HG03521 (cell line): ENCODE measurements around the gene ZNF573.
"Not testable (repeated sequence)": the region's sequence is repeated elsewhere in the genome, so short reads cannot be mapped to it uniquely, and the experiment has no call there.

ENCODE experiments used
- ATAC-seq: cut with Tn5 transposase; IDR thresholded peaks from one replicate; pipeline ENCODE4 v1.9.1; 2021; ENCODE audit warnings: mild to moderate bottlenecking, moderate library complexity; ENCODE audit not compliant: unreplicated experiment

Gene ZNF573

DNA sequence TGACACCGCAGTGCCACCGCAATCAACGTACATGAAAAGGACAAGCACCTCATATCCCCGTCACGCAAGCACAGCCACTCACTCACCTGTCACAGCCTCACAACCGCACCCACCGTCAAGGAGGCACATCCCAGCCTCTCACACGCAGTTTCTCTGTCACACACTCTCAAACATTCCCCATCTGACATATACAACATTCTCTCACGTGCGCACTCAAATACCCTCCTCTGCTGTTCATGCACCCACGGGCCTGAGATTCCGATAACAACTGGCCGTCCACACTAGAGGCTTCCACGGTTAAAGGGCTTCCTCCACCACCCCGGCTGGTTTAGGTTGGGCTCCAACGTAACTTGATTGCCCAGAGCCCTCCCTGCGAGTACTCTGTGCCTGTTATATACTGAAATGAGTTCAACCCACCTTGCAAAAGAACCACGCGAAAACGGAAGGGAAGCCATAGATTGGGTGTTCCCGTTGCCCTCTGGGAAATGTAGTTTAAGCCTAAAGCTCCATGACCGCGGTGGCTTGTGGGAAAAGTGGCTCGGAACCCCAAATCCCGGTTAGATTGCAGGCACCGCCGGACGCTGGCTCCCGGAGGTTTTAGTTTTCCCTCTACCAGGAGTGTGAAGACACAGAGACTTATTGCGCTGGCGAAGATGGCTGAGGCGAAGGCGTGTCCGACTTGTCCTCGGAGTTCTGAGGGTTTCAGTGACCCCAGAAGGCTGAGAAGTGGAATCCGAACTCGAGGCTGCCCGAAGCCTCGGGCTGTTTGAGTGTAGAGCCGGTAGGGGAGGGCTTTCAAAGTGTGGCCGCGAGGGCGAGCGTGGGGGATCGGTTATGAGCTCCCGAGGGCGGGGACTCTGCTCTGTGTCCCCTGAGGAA is at the start of gene ZNF573:
Gene ZNF573, minus strand, starts transcription at position 460 of the 879 bp plus-strand sequence. CDS start 5,857 bp downstream, outside the sequence.
- peak; percentile 64 for ATAC-seq

DNA sequence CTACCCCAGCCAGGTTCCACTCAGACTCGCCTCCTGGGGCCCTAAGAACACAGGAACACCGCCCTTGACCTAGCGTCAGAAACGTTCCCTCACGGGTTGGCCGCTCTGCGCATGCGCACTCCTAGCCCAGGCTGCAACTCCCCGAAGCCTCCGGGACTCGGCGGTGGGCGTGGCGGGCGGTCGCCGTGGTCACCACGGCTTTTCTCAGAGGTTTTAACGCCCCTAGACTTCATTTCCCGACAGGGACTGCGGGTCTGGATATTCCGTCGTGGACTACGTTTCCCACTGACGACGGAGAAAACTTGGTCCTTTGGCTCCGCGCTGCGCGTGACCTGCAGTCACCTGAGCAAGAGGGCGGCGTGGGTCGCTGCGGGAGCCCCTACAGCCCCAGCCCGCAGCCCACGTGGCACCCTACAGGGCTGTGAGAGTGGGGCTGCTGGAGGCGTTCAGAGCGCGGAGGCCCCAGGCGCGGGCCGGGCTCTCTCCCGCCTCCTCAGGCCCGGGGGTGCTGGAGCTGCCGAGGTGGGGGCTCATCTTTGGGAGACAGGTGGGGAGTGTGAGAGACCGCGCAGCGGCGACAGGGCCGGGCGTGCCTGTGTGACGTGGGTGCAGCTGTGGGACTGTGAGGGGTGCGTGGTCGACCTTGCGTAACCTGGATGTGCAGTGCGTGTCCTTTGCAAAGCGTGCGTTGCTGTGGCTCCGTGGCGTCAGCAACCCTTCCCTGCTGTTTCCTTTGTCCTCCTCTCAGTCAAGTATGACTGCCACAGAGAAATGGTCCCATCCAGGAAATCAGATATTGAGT is 38.0 kb upstream of the ZNF573 start:
- ATAC-seq: no peak

DNA sequence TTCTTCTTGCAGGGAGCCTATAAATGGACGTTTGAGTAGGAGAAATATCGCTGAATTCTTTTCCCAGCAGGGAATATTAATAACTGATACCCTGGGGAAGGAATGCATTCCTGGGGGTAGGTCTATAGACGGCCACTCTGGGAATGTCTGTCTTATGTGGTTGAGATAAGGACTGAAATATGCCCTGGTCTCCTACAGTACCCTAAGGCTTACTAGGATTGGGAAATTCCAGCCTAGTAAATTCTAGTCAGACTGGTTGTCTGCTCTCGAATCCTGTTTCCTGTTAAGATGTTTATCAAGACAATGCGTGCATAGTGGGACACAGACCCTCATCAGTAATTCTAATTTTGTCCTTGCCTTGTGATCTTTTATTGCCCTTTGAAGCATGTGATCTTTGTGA is 36.2 kb upstream of the ZNF573 start:
- not testable (repeated sequence) for ATAC-seq

DNA sequence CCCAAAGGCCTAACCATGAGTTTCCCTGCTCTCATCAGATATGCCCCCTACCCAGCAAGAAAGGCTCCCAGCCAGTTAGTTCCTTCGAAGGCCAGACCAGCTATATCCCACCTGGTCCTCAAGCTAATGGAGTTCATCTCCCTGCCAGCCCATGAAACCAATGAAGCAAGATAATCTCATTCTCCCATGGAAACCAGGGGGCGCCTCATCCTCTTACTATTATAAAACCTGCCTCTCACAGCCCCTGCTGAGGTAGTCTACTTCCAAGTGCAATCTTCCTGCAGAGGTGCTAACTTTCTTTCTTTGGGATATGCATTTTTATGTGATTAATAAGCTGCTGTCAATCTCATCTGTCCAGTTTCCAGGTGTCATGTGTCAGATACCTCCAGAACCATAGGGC is 34.0 kb upstream of the ZNF573 start:
- no peak for ATAC-seq

DNA sequence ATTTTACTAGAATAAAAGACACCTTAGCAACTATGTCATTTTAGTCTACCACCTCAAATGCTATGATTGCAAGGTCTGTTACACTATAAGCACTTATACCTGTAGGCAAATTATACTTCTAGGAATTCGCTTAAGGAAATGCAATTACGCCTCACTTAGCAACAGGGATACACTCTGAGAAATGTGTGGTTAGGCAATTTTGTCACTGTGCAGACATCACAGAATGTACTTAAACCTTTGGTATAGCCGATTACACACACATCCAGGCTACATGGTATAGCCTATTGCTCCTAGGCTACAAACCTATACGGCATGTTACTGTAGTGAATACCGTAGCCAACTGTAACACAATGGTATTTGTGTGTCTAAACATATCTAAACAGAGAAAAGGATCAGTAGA is 30.0 kb upstream of the ZNF573 start:
- no peak for ATAC-seq

DNA sequence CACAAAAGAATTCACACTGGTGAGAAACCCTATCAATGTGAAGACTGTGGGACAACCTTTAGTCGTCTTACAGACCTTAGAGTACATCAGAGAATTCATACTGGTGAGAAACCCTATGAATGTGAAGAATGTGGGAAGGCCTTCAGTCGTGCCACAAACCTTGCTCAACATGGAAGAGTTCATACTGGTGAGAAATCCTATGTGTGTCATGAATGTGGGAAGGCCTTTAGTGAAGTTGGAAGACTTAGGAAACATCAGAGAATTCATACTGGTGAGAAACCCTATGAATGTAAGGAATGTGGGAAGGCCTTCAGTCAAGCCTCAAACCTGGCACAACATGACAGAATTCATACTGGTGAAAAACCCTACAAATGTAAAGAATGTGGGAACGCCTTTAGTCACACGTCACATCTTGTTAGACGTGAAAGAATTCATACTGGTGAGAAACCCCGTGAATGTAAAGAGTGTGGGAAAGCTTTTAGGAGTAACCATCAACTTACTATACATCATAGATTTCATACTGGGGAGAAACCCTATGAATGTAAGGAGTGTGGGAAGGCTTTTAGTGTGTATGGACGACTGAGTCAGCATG is 24.0 kb upstream of the ZNF573 start:
- ATAC-seq: no peak

DNA sequence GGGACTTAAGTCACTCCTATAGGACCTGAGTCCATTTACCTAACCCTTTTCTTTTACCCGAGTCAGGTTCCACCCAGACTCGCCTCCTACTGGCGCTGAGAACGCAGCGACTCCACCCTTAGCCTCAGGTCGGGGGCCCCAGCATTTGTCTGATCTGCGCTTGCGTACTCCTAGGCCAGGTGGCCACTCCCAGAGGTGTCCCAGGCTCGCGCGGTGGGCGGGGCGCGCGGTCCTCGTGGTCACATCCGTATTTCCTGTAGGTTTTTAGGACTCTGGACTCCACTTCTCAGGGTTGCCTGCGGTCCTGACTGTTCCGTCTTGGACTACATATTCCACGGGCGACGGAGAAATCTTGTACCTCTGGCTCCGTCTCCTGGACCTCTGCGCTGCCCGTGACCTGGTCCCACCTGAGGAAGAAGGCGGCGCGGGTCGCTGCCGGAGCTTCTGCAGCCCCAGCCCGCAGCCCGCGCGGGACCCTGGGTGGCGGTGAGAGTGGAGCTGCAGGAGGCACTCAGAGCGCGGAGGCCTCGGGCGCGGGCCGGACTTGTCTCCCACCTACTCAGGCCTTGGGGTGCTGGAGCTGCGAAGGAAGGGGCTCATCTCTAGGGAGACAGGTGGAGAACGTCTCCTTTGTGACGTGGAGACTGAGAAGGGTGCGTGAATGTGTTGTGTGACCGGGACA is 11.0 kb upstream of the ZNF573 start:
- ATAC-seq: no peak

DNA sequence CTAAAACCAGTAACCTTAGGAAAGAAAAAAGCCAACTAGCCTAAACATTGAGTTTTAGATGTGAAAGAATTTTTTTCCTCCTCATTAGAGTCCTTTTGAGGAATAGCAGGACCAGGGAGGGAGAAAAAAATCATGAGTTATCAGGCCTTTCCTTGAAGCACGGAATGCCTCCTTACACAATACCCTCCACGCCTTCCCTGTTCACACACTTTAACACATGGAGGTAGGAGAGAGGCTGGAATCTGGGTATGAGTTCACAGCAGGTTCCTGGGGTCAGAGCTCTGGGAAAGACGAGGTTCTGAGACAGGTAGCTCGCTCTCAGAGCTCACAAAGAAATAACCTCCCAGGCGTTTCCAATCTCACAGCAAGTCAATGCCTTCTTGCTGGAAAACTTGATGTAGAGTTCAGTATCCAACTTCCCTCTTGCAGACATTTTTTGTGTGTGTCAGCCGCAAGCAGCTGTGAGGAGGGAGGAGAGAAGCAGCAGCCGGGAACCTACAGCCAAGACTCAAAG is 716 bp downstream of the ZNF573 start:
- ATAC-seq: no peak

DNA sequence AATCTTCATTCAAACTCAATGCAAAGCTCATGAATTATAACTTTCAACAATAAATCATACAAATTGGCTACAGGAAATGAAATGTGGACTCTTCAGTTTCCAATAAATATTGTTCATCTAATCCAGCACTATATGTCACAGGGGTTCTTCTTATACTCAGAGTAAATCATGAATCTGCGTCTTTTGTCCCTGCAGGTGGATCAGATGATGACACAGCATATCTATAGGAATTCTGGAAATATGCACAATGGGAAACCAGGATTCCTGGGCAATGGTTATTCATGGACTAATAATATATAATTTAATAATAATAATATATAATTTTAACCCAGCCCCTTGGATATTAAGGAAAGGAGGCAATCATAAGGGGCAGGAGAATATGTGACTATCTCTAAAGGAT is 8.4 kb downstream of the ZNF573 start:
- no peak for ATAC-seq

DNA sequence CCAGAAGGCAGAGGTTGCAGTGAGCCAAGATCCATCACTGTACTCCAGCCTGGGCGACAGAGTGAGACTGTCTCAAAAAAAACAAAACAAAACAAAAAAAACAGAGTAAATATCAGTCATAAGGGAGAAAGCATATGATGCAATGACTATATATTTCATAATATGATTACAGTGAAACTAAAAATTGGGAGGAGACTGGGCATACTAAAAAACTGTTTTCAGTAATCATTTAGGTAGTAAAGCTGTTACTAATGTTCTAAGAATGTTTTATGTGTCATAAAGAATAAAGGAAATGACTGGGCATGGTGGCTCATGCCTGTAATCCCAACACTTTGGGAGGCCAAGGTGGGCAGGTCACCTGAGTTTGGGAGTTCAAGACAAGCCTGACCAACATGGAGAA is 15.9 kb downstream of the ZNF573 start:
- no peak for ATAC-seq

DNA sequence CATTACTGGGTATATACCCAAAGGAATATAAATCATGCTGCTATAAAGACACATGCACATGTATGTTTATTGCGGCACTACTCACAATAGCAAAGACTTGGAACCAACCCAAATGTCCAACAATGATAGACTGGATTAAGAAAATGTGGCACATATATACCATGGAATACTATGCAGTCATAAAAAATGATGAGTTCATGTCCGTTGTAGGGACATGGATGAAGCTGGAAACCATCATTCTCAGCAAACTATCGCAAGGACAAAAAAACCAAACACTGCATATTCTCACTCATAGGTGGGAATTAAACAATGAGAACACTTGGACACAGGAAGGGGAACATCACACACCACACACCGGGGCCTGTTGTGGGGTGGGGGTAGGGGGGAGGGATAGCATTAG is 21.7 kb downstream of the ZNF573 start:
- ATAC-seq: not testable (repeated sequence)

DNA sequence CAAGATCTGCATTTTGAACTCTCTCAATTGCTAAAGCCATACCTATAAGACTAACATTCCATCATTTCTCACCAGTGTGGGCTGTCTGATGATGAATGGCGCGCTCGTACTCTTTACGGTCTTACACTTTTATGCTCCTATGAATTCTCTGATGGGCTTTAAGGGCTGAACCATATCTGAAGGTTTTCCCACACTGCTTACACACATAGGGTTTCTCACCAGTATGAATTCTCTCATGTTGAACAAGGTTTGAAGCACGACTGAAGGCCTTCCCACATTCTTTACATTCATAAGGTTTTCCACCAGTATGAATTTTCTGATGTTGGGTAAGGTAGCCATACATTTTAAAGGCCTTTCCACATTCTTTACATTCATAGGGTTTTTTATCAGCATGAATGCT is 41.0 kb downstream of the ZNF573 start:
- ATAC-seq: no peak

DNA sequence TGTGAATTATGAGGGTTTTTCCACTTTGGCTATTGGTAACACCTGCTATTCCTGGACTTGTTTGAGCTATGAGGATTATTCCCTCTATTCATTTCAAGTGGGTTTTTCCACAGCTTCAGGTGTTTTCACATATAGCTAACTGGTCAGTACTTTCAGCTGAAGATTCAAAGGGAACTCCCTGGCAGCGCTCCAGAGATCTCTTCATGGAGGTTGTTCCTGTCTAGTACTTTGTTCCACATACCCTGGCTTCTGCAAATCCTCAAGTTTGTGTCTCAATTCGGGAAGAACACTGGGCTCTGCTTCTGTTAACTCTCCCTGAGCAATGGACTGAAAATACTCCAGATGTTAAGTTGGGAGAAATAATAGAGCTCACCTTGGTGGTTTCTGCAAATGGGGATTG is 54.2 kb downstream of the ZNF573 start:
- ATAC-seq: no peak

DNA sequence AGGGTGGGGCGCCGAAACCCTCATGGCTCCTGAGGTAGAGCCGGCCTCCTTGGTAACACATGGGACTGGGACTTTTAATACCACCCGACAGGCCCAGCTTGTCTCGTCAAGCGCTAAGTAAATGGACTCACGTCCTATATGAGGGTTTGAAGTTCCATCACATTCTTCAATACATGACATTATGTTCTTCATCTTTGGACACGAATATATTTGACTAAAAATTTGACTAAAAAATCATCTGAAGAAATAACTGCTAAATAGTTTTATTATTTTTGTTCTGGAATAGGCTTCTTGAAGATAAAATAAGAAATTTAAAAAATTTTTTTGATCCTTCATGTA is 59.5 kb downstream of the ZNF573 start:
- no peak for ATAC-seq

DNA sequence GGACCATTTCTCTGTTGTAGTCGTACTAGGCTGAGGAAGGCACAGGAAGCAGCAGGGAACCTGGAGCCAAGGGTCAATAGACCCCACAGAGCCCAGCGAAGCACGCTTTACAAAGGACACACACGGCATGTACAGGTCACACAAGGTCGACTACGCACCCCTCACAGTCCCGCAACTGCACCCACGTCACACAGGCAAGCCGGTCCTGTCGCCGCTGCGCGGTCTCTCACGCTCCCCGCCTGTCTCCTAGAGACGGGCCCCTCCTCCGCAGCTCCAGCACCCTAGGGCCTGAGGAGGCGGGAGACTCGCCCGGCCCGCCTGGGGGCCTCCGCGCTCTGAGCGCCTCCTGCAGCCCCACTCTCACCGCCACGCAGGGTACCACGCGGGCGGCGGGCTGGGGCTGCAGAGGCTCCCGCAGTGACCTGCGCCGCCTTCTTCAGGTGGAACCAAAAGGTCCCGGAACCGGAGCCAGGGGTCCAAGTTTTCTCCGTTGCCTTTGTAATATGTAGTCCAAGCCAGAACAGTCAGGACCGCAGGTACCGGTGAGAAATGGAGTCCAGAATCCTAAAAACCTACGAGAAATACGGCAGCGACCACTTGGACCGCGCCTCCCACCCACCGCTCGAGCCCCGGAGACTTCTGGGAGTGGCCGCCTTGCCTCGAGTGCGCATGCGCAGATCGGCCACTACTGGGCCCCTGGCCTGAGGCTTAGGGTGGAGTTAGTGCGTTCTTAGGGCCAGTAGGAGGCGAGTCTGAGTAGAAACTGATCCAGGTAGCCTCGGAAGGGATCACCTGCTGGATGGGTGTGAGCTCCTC is 60.1 kb downstream of the ZNF573 start, which contains the start of gene ZNF607:
Gene ZNF607, minus strand, starts transcription at position 651 of the 816 bp plus-strand sequence. CDS start 8,143 bp downstream, outside the sequence.
- ATAC-seq: peak; percentile 90

DNA sequence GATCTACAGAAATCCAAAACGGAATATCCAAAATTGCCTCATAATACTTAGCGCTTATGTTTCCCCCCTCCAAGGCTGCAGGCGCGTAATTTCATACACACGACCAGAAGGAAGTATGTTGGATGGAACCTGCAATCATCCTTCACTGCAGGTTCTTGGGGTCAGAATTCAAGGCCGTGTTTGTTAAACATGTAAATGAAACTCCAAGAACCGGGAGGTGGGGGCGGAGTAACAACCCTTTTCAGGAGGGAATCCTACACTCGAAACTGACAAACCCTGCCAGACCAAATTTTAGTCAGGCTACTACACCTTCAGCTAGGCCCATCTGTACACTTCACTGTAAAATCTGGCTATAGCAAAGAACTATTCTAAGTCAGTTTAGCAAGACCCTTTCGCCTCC is 61.1 kb downstream of the ZNF573 start:
- no peak for ATAC-seq

DNA sequence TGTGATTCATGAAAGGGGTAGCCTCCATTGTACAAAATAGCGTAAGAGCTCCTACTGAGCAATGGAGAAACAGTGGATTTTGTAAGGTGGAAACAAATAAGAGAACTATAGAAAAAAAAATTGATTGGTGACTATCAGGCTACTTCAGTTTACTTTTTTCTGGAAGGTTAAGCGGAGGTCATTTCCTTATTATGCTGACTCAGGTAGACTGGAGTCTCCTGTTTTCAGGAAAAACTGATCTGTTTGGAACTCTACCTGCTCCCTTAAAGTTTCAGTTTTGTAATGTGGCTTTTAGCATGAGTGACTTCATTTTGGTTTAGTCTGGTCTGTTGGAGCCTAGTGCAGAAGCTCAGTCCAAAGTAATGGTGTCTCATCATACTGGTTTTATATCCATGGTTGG is 63.2 kb downstream of the ZNF573 start:
- no peak for ATAC-seq

DNA sequence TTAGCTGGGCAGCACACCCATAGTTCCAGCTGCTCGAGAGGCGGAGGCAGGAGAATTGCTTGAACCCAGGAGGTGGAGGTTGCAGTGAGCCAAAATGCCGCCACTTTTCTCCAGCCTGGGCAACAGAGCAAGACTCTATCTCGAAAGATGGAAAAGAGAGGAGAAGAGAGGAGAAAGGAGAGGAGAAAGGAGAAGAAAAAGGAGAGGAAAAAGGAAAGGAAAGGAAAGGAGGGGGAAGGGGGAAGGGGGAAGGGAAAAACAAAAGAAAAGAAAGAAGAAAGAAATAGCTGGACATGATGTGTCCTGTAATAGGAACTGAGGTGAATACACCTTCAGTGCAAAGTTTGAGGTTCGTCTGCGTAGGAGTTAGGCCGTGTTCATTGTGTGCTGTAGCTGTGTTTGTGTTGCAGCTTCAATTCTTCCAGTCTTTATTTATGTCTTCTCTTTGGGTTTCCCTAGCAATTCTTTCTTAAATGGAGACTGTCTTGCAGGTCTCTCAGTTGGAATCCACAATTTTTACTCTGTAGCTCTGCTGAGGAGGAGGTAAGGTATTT is 73.3 kb downstream of the ZNF573 start:
- no peak for ATAC-seq

DNA sequence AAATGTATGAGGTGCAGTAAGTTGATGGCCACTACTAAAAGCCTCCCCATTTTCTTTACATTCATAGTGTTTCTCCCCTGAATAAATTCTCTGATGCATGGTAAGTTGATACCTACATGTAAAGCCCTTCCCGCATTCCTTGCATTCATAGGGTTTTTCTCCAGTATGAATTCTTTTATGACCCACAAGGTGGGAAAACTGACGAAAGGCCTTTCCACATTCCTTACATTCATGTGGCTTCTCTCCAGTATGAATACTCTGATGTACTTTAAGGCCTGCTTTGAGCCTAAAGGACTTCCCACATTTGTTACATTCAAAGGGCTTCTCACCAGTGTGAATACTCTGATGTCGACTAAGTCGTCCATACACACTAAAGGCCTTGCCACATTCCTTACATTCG is 80.3 kb downstream of the ZNF573 start:
- ATAC-seq: no peak

DNA sequence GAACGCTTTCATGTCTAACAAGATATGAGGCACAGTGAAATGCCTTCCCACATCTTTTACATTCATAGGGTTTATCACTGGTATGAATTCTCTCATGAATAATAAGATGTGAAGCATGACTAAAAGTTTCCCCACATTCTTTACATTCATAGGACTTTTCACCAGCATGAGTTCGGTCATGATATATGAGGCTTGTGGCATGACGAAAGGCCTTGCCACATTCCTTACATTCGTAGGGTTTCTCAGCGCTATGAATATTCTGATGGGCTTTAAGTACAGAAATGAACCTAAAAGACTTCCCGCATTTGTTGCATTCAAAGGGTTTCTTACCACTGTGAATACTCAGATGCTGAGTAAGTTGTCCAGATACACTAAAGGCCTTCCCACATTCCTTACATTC is 81.2 kb downstream of the ZNF573 start:
- no peak for ATAC-seq
